ENCODE measurements around the gene NFE2L1.

Gene NFE2L1

GRCh38 chr17:48002916-48003416 is 45.2 kb upstream of the NFE2L1 start:
- Histone ChIP-seq H3K4me3 (ENCODE audit: low read depth, low read length) (peak overlapping the region; percentile 38), H3K36me3 (no peaks in the 10 kb centered on the region), H3K9me3 (ENCODE audit: severe bottlenecking) (no peaks in the 10 kb centered on the region), H3K27ac (peak overlapping the region; percentile 97), H3K27me3 (ENCODE audit: insufficient read depth, low read depth, severe bottlenecking) (no peaks in the 10 kb centered on the region)
- peak; percentile 70 for DNase-seq
- TF ChIP-seq CTCF (IDR thresholded peaks at IDR 0.05; ENCODE audit: low read depth, low read length) = no peak

GRCh38 chr17:48003417-48004151 is 44.6 kb upstream of the NFE2L1 start:
- DNase-seq = peak; percentile 93
- H3K36me3 ChIP-seq = no peaks in the 10 kb centered on the region
- H3K27ac ChIP-seq = peak overlapping the region; percentile 97
- no peaks in the 10 kb centered on the region for H3K9me3 ChIP-seq (ENCODE audit: severe bottlenecking)
- H3K4me3 ChIP-seq (ENCODE audit: low read depth, low read length) = peak overlapping the region; percentile 38
- no peaks in the 10 kb centered on the region for H3K27me3 ChIP-seq (ENCODE audit: insufficient read depth, low read depth, severe bottlenecking)
- TF ChIP-seq CTCF (IDR thresholded peaks at IDR 0.05; ENCODE audit: low read depth, low read length) = peak; percentile 42

- Histone ChIP-seq H3K9me3 (ENCODE audit: severe bottlenecking) (no peaks in the 10 kb centered on the region), H3K27me3 (ENCODE audit: insufficient read depth, low read depth, severe bottlenecking) (no peaks in the 10 kb centered on the region), H3K4me3 (ENCODE audit: low read depth, low read length) (no peak overlapping the region), H3K36me3 (no peaks in the 10 kb centered on the region), H3K27ac (peak overlapping the region; percentile 97)
- peak; percentile 75 for DNase-seq
- no peak for TF ChIP-seq CTCF (IDR thresholded peaks at IDR 0.05; ENCODE audit: low read depth, low read length)
Observed at GRCh38 chr17:48004983-48005382, 43.2 kb upstream of the NFE2L1 start.

DNA sequence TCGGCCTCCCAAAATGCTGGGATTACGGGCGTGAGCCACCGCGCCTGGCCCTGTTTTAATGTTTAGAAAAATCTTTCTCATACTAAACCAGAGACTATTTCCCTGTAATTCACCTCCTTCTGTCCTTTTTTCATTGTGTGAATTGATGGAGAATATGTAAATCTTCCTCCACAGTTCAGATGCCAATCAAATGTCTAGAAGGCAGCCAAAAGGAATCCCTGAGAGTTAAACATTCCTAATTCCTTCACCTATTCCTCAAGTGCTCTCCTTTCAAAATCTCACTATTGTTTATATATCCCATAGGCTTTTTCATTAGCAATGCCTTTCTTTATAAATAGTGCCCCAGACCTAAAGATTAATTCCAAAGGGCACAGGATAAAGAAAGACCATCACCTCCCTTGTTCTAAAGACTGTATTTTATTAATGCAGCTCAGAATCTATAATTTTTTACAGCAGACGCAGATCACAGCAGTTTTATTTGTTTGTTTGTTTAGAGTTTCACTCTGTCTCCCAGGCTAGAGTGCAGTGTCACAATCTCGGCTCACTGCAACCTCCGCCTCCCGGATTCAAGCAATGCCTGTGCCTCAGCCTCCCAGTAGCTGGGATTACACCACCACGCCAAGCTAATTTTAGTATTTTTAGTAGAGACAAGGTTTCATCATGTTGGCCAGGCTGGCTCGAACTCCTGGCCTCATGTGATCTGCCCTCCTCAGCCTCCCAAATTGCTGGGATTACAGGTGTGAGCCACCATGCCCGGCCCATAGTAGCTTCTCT is 41.0 kb upstream of the NFE2L1 start:
- peak overlapping the region; percentile 97 for H3K27ac ChIP-seq

GRCh38 chr17:48010193-48010592 is 38.0 kb upstream of the NFE2L1 start:
- Histone ChIP-seq H3K4me3 (ENCODE audit: low read depth, low read length) (no peak overlapping the region), H3K27ac (no peak overlapping the region), H3K36me3 (no peaks in the 10 kb centered on the region), H3K27me3 (ENCODE audit: insufficient read depth, low read depth, severe bottlenecking) (no peaks in the 10 kb centered on the region), H3K9me3 (ENCODE audit: severe bottlenecking) (no peaks in the 10 kb centered on the region)
- DNase-seq = no peak
- TF ChIP-seq CTCF (IDR thresholded peaks at IDR 0.05; ENCODE audit: low read depth, low read length) = no peak

More for the DNA sequence above, 41.0 kb upstream of the NFE2L1 start:
- Histone ChIP-seq H3K4me3 (ENCODE audit: low read depth, low read length) (no peak overlapping the region), H3K9me3 (ENCODE audit: severe bottlenecking) (no peaks in the 10 kb centered on the region), H3K27me3 (ENCODE audit: insufficient read depth, low read depth, severe bottlenecking) (no peaks in the 10 kb centered on the region), H3K36me3 (no peaks in the 10 kb centered on the region)
- TF ChIP-seq CTCF (IDR thresholded peaks at IDR 0.05; ENCODE audit: low read depth, low read length) = no peak
- DNase-seq = no peak

Data from WERI-Rb-1 (cell line).